B cell (primary cell): Measurements from ENCODE around the gene HMCN1.

Experiments used
- EZH2 ChIP-seq: IDR thresholded peaks from 2 replicates; pipeline ENCODE4 v1.6.1; 2012; ENCODE audit warnings: borderline replicate concordance, low read depth, mild to moderate bottlenecking, moderate library complexity, low read length; ENCODE audit not compliant: insufficient read depth, poor library complexity, severe bottlenecking
- TF ChIP-seq, protein P1 (sequence below): fragments of 200-600 bp; IDR thresholded peaks from one replicate; pipeline ENCODE4 v1.8.0; 2022; ENCODE audit warnings: antibody characterized with exemption, mild to moderate bottlenecking

DNA sequence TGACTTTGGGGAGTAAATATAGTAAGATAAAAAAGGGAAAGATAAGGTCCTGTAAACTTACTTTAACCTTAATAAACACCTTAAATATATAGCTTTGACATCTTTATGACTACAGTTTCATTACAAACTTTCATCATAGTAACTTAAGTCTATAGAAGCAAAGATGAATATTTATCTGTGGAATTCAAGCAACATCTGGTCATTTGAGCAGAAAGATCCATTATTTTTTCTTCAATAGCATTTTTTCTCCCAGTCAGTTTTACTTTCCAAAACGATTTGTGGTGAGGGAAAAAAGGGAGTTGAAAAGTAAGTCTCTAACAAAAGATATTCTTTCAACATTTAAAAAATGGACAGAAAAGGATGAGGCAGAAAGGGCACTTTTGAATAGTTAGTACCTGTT lies 69.0 kb downstream of the HMCN1 start:
- TF ChIP-seq, protein P1, sequence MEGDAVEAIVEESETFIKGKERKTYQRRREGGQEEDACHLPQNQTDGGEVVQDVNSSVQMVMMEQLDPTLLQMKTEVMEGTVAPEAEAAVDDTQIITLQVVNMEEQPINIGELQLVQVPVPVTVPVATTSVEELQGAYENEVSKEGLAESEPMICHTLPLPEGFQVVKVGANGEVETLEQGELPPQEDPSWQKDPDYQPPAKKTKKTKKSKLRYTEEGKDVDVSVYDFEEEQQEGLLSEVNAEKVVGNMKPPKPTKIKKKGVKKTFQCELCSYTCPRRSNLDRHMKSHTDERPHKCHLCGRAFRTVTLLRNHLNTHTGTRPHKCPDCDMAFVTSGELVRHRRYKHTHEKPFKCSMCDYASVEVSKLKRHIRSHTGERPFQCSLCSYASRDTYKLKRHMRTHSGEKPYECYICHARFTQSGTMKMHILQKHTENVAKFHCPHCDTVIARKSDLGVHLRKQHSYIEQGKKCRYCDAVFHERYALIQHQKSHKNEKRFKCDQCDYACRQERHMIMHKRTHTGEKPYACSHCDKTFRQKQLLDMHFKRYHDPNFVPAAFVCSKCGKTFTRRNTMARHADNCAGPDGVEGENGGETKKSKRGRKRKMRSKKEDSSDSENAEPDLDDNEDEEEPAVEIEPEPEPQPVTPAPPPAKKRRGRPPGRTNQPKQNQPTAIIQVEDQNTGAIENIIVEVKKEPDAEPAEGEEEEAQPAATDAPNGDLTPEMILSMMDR: no peak
- no peak for TF ChIP-seq EZH2
